HG03457 (cell line): ENCODE results near the gene CALHM2.

Source experiments
- ATAC-seq: cut with Tn5 transposase; IDR thresholded peaks from one replicate; pipeline ENCODE4 v1.9.1; 2021; ENCODE audit warnings: moderate number of reproducible peaks; ENCODE audit not compliant: unreplicated experiment

The CALHM2 gene

DNA sequence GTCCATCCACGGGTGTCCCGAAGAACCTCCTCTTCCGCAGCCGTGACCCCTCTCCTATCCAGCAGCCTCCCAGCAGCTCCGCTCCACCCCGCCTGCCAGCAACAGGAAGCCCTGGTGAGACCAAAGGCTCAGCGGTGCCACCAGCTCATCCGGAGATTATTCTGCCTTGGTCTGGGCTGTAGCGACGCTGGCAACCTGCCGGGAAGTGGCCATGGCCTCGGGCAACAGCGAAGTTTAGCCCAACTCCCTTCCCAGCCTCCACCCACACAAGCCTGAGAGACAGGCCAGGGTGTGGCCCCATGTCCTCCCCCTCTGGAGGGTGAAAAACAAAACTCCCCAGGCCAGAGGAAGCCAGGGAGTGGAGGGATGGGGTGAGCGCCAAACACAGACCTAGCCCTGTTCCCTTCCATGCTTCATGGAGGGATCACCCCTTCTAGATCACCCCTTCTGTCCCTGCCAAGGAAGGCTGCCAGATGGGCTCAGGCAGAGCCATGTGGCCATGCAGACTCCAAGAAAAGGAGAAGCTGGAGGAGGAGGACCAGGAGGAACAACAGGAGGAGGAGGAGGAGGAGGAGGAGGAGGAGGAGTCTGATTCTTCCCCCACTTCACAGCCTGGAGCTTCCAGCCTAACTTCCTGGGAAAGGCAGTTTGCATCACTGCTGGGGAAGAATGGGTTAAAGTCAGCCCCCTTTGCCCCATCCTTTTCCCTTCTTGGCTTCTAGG is 918 bp downstream of the CALHM2 start:
- ATAC-seq: no peak

DNA sequence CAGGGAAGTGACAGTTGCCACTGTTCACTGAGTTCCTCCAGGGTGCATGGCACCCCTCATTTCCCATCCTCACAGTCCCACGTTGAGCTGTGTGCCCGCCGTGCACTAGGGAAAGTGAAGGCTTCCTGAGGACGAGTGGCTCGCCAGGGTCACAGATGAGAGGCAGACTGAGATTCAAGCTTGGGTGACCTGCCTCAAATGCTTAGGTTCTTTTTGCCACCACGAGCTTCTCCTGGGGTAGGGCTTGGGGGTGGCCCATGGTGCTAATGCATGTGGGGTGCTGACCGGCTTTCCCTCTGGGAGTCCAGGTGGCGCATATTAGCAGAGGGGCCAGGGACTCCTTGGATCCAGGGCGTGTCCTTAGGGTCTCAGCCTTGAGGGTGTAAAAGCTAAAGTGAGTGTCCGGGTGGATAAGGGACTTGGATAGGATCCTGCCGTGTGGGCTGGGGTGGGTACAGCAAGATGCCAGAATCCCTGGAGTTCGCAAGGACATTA is 1.9 kb downstream of the CALHM2 start:
- ATAC-seq: no peak

DNA sequence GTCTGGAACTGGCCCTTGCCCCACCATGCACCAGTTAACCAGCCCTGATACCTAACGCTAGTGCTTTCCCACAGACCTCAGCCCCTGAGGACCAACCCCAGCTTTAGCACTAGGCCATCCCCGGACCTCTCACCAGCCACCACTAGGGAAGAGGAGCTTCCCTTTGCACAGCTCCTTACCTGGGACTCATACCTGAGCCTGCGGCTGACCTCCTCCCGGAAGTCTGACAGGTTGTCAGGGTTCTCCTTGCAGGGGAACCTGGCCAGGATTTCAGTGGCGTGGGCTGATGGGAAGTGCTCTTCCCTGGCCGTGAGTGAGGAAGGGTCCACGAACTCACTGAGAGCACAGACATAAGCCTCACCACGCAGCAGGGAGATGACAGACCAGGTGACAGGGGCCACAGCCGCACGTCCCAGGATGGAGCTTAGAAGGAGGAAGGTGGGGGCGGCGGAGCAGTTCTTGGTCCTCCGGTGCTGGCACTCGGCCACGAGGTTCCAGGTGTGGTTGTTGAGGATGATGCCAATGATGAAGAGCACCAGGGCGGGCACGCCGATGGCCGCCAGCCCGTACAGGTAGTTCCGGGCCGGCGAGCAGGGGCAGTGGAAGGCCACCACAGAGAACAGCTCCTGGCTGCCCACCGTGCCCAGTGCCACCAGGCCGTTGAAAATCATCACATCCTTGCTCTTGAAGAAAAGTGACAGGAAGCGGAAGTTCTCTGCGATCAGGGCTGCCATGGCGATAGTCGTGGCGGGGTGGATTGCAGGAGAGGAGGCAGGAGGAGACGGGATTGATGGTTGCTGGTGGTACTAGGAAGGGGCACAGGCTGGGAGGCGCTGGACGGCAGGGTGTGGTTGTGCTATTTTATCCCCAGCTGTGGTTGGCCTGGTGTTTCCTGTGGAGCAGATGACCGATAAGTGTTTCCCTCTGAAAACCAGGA is 2.7 kb downstream of the CALHM2 start:
- no peak for ATAC-seq

DNA sequence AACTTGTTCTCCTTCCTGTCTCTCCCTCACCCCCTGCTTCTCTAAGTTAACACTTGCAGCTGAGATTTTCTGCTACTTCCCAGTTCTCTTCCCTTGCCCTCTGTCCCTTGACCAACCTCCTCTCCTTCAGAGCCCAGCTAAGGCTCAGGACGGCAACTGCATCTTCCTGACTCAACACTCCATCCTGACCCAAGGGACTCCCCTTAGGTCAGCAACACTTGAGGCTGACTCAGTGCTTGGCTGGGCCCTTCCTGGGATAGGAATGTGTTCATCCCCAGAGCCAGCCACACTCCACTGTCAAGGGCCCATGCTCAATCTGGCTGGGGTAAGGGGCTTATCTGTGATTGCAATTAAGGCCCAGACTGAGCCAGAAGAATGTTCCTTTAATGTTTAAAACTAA is 3.4 kb downstream of the CALHM2 start:
- no peak for ATAC-seq

DNA sequence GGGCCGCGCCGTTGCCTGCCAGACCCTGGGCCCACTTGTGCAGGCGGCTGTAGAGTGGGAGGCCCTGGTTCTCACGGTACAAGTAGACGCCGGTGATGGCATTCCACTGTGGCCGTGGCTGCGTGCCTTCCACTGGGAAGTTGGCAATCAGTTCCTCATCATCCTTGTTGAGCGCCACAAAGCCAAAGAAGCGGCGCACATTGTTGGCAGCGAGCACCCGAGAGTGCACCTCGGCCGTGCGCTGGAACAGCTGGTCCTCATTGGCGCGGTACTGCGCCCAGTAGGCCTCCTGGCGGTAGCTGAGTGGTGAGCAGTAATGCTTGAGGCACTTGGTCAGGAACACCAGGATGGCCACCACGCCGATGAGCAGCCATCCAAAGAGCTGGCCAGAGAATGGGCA is 5.0 kb downstream of the CALHM2 start:
- ATAC-seq: no peak

DNA sequence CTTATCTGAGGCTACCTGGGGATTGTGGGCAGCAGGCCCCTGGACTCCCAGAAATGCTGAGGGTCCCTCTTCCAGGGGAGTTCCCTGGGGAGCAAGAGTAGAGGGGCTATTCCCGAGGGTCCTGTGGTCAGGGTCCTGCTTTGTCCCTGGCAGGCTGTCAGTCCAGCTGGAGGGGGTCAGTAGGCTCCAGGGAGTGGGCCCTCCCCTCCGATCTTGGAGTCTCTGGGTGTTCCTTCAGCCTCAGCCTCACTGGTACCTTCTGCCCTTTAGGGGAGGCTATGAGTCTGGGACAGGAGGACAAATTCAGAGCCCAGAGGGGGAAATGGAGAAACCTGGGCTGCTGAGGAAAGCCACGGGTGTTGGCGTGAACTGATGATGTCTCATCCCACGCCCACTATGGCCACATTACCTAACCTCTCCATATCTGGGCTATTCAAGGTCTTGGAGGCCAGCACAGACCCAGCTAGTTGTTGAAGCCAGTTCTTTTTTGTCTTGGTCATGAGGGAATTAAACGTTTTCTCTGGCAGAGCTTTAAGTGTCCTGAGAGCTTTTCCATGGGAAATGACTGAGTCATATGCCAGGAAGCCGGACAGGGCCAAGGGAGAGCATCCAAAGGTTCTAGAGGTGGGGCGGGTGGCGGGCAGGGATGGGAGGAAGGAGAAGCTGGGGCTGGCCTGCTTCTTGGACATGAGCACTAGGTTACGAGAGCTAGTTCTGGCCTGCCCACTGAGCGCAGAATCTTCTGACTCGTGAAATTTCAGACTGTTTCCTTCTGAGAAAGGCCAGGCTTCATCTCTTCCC is 6.2 kb downstream of the CALHM2 start:
- ATAC-seq: no peak

DNA sequence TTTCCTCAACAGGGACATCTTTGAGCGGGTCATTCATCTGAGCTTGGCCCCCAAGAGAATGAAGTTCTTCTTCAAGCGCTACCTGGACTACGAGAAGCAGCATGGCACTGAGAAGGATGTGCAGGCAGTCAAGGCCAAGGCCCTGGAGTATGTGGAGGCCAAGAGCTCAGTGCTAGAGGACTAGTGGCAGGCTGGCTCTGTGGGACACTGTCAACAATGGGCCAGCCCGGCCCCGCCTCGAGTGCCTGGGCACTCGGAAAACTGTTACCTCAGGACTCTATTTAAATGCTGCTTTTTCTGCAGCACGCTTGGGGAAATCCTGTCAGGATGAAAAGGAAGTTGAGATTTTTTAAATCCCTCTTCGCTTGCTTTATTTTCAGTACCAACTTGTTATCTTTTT is 6.8 kb downstream of the CALHM2 start:
- no peak for ATAC-seq

DNA sequence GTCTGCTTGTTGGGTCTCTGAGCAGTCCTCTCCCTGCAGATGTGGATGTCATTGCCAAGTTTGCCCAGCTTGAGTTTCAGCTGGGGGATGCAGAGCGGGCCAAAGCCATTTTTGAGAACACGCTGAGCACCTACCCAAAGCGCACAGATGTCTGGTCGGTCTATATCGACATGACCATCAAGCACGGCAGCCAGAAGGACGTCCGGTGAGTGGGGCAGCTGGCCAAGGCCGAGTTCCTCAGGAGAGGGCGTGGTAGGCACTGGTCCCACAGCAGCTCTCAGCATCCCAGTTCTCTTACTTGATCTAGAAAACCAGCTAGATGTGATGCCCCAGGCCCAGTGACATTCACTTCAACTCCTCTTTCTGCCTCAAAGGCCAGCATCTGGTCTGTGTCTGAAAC is 7.7 kb downstream of the CALHM2 start:
- no peak for ATAC-seq

DNA sequence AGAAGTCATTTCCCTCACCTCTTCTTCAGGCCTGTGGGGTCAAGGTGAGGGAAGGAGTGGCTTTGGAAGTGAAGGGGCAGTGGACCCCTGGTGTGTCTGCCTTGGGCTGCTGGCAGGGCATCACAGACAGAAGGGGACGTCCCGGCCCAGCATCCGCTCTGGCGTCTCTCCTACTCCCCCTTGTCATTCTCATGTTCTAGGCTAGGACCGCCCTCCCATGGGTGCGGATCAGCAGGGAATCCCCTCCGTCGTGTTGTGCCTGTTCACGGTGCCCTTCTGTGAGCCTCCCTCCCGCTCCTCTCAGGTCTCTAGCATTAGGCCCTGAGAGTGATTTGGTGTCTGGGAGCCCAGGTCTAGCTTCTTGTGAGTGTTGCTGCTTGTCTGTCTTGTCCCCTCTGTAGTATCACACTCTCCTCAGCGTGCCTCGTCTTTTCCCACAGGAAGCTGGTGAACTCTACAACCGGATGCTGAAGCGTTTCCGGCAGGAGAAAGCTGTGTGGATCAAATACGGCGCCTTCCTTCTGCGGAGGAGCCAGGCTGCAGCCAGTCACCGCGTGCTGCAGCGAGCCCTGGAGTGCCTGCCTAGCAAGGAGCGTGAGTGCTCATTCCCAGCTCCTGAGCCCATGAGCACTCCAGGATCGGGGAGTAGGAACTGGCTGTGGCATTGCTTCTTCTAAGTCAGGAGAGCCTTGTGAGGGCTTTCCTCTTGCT is 8.5 kb downstream of the CALHM2 start:
- no peak for ATAC-seq

DNA sequence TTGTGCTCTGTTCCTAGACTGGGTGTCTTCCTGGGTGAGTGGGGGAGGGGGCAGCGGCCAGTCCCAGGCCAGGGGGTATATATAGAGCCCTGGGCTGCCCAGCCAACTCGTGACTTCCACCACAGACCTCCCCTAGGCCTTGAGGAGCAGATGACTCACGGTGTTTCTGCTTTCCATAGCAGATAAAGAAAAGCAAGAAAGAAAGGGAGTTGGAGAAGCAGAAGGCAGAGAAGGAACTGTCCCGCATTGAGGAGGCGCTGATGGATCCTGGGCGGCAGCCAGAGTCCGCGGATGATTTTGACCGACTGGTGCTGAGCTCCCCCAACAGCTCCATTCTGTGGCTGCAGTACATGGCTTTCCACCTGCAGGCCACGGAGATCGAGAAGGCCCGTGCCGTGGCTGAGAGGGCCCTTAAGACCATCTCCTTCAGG is 10.1 kb downstream of the CALHM2 start:
- no peak for ATAC-seq

DNA sequence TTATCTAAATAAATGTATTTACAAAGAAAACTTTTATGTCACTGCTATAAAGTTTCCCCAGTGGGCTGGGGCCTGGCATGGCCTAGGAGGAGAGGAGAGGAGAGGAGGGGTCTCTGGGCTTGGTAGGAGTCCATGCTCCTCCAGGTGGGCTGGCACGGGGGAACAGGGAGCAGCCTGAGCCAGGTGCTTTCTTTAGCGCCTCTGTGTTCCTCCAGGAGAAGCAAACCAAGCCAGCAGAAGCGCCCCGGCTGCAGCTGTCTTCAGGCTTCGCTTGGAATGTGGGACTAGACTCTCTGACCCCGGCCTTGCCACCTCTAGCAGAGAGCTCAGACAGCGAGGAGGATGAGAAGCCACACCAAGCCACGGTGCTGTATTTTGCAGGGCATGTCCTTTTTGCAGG is 10.6 kb downstream of the CALHM2 start:
- no peak for ATAC-seq

DNA sequence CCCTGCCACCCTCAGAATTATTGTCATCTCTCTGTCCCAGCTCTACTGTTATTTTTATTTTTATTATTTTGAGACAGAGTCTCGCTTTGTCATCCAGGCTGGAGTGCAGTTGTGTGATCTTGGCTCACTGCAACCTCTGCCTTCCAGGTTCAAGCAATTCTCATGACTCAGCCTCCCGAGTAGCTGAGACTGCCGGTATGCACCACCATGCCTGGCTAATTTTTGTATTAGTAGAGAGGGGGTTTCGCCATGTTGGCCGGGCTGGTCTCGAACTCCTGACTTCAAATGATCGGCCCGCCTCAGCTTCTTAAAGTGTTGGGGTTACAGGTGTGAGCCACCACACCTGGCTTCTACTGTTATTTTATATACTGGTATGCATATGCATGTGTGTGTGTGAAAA is 11.0 kb downstream of the CALHM2 start:
- ATAC-seq: no peak

DNA sequence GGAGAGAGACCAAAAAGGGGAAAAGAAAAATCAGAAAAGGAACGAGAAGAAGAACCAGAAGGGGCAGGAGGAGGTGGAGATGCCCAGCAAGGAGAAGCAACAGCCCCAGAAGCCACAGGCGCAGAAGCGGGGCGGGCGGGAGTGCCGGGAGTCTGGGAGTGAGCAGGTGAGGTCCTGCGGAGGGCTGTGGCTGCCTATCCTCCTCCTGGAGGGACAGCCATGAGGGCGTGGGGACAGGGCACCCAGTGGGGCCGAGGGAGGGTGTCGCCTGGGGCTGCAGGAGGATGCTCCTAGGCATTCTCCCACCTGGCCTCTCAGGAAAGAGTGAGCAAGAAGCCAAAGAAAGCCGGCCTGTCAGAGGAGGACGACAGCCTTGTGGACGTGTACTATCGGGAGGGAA is 11.8 kb downstream of the CALHM2 start:
- ATAC-seq: no peak

DNA sequence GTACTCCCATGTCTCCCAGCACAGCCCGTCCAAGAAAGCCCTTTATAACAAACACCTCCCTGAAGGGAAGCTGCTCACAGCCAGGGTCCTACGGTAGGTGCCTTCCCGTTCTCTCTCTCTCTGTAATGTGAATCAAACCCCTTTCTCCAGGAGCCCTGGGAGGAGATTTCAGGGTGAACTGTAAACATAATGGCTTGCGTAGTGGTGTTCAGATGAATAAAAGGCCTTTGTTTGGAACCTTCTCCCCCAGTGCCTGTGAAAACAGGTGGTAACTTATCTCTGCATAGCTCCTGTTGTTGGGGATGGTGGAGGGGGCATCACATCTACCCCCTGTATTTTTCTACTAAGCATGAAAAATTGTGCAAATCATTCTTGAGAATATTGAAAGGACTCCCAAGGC is 12.4 kb downstream of the CALHM2 start:
- no peak for ATAC-seq

DNA sequence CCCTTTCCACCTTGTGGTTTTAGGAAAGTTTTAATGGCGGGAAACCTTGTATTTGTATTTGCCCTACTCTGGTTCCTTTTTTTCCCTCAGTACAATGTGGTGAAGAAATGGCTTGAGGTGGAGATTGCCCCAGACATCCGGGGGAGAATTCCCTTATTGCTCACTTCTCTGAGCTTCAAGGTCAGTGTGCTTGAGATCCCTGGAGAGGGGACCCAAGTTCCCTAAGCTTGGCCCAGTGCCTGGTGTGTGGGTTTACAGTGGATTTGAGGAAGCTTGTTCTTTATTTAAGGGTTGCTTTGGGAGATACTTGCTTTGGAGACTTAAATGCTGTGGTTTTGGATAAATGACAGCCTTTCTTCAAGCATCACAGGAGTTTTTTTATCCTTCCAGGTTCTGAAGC is 18.3 kb downstream of the CALHM2 start:
- no peak for ATAC-seq

DNA sequence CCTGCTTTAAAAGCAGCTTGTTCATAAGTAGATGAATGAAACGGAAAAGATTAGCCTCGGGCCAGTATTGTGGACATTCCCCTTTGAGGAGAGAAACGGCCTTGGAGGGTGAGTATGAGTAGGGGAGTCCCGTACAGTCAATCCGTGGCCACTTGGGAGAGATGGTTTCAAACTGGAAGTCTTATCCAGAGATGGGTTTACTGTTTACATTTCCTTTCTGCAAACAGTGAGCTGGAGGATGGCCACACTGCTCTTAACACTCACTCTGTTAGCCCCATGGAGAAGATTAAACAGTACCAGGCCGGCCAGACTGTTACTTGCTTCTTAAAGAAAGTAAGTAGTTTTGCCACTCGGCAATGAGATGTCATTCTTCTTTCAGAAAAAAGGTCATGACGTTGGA is 20.3 kb downstream of the CALHM2 start:
- ATAC-seq: no peak

DNA sequence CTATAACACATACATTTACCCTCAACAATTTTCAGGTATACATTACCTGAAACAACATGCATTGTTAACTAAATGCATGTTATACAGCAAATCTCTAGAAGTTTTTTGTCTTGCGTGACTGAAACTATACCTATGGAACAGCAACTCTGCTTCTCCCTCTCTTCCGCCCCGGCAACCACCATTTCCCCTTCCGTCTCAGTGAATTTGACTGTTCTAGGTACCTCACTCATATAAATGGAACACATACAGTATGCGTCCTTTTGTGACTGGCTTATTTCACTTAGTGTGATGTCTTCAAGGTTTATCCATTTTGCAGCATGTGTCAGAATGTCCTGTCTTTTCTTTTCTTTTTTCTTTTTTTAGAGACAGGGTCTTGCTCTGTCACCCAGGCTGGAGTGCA is 22.5 kb downstream of the CALHM2 start:
- ATAC-seq: no peak

DNA sequence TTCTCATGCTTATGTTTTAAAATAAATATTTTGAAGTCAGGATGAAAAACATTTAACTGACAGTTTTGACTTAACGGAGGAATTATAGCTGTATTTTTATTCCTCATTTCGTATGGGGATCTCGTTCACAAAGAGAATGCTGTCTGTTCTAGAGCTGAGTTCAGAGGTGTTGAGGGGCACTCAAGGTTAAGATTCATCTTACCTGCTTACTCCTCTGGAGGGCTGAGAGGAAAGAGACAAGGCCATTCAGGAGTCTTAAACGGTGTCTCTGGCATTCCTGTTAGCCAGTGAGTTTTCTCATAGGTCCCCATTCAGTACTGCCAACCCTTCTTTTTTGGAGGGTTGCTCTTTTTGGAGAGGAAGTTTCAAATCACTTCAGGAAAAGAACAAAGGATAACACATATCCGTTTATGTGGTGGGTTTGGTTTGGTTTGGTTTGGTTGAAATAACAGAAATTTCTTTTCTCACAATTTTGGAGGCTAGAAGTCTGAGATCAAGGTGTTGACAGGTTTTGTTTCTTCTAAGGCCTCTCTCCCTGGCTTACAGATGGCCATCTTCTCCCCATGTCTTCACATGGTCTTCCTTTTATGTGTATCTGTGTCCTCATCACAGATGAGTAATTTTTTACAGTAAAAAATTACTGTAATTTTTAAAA is 23.1 kb downstream of the CALHM2 start:
- ATAC-seq: no peak

DNA sequence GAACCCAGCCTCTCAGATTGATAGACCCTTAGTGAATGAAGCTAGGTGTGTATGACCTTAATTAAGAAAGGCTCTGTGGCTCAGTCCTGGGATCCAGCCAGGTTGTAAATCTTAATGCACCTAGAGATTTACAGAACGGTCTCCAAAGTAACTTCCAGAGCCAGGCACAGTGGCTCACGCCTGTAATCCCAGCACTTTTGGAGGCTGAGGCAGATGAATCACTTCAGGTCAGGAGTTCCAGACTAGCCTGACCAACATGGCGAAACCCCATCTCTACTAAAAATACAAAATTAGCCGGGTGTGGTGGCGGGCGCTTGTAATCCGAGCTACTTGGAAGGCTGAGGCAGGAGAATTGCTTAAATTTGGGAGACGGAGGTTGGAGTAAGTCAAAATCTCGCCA is 24.3 kb downstream of the CALHM2 start:
- ATAC-seq: no peak

DNA sequence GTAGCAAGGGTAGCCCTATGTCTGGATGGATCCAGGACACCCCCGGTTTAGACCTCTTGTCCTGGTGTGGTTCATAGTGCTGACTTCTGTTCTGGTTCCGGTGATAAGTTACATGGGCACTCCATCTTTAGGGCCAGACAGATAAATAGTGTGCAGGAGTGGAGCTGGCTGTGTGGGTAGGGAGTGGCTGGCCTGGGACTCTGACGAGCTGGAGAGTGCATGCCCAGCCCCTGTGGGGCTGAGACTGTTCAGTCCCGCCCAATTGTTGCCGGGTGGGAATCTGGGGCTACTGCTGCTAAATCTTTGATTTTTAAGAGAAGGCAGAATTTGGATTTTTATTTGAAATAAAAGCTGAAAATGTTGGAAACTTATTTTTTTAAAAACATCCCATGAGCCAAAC is 28.4 kb downstream of the CALHM2 start:
- no peak for ATAC-seq
